HepG2 (cell line): ENCODE results near the gene C22orf39. TPM values are rescaled to one million over a fixed set of nuclear protein-coding genes. Genes with fewer than 3 reads are reported as not detected.

Experiments
- ATAC-seq: fragments of 200-7000 bp; cut with Tn5 transposase; 3 replicates; pipeline ENCODE4 v1.9.1; 2020; ENCODE audit warnings: mild to moderate bottlenecking, moderate library complexity
- BruUV-seq: library from RNA; stranded (reverse); fragments of 400-500 nt; replicated peaks from 2 replicates; lab custom pipeline; 2021; lab: Mats Ljungman, UMichigan
- CTCF ChIA-PET: fragments of 300-600 bp; formaldehyde crosslinking; extraction: SDS; loops from one replicate; lab custom pipeline; 2021; ENCODE audit warnings: low total read pairs, inconsistent platforms, low intra/inter-chr PET ratio; lab: Yijun Ruan, JAX
- POLR2A ChIA-PET: fragments of 350-600 bp; sonication (Branson Sonifier 250); formaldehyde crosslinking; loops from one replicate; lab custom pipeline; 2020; ENCODE audit warnings: antibody characterized with exemption, inconsistent platforms; lab: Yijun Ruan, JAX
- DNase-seq: peaks from one replicate; pipeline ENCODE4 v3.0.0-alpha.2; 2015; ENCODE audit warnings: low spot score
- FAIRE-seq: peaks from 3 replicates; lab custom pipeline; 2011; peaks lifted over from hg19 to GRCh38; lab: Jason Lieb, UNC
- H2AFZ ChIP-seq: one replicate; pipeline ENCODE4 v1.6.1; 2011; ENCODE audit warnings: low read length, inconsistent platforms
- H3K27ac ChIP-seq: fragments of 300-600 bp; 3 replicates; pipeline ENCODE4 v1.8.0; 2011; ENCODE audit warnings: mixed run types, mild to moderate bottlenecking, mixed read lengths, low read length, inconsistent platforms; ENCODE audit not compliant: insufficient read depth; ENCODE audit errors: extremely low read length
- H3K27me3 ChIP-seq, 2 experiments: fragments of 200-600 bp in 1 of 2; 2 replicates in 1 of 2; 3 replicates in 1 of 2; pipeline versions ENCODE4 v1.6.0 to v1.8.0; 2011; ENCODE audit warnings: low read length in 2 of 2, mild to moderate bottlenecking in 2 of 2, moderate library complexity in 2 of 2, inconsistent platforms in 1 of 2; ENCODE audit not compliant: insufficient read depth in 2 of 2, control insufficient read depth in 1 of 2
- H3K36me3 ChIP-seq, 2 experiments: fragments of 200-600 bp in 1 of 2; replicated peaks in 1 of 2; 2 replicates in 1 of 2; 3 replicates in 1 of 2; pipeline versions ENCODE4 v1.5.1 to v1.8.0; 2011; ENCODE audit warnings: low read length in 2 of 2, inconsistent platforms in 1 of 2; ENCODE audit not compliant: insufficient read depth in 2 of 2, control insufficient read depth in 1 of 2
- H3K4me1 ChIP-seq: 2 replicates; pipeline ENCODE4 v1.5.1; 2012; ENCODE audit warnings: low read length, inconsistent platforms; ENCODE audit not compliant: insufficient read depth
- H3K4me2 ChIP-seq: 2 replicates; pipeline ENCODE4 v1.6.0; 2011; ENCODE audit warnings: low read depth, low read length, inconsistent platforms
- H3K4me3 ChIP-seq, 3 experiments: fragments of 200-600 bp in 1 of 3; sonication (generic), shearing (Covaris generic) in 1 of 3; replicated peaks in 1 of 3; 2 replicates each; pipeline ENCODE4 v1.5.1; 2011 to 2016; ENCODE audit warnings: low read length in 3 of 3, inconsistent platforms in 2 of 3, low read depth in 2 of 3, mild to moderate bottlenecking in 2 of 3, control low read depth in 1 of 3, mixed read lengths in 1 of 3; ENCODE audit not compliant: insufficient read depth in 1 of 3
- H3K79me2 ChIP-seq: one replicate; pipeline ENCODE4 v1.6.1; 2011; ENCODE audit warnings: low read length, inconsistent platforms; ENCODE audit not compliant: insufficient read depth
- H3K9ac ChIP-seq: 2 replicates; pipeline ENCODE4 v1.6.0; 2011; ENCODE audit warnings: mild to moderate bottlenecking, low read depth, low read length, inconsistent platforms; ENCODE audit not compliant: insufficient read depth
- H3K9me3 ChIP-seq: 2 replicates; pipeline ENCODE4 v1.5.1; 2012; ENCODE audit warnings: mild to moderate bottlenecking, low read length
- H4K20me1 ChIP-seq: 2 replicates; pipeline ENCODE4 v1.6.0; 2011; ENCODE audit warnings: inconsistent platforms, mild to moderate bottlenecking, low read length, moderate library complexity; ENCODE audit not compliant: insufficient read depth
- POLR2A ChIP-seq, 2 experiments: IDR thresholded peaks; 2 replicates each; pipeline ENCODE4 v1.6.1; 2011; ENCODE audit warnings: low read depth in 2 of 2, low read length in 2 of 2, mild to moderate bottlenecking in 1 of 2, moderate library complexity in 1 of 2; ENCODE audit not compliant: insufficient read depth in 1 of 2
- ZIK1 ChIP-seq: sonication (generic); formaldehyde crosslinking; IDR thresholded peaks from 2 replicates; pipeline ENCODE4 v1.5.0; 2020; ENCODE audit warnings: mild to moderate bottlenecking, low read depth, missing genetic modification reagents, borderline replicate concordance
- ZMAT3 ChIP-seq: sonication (generic); formaldehyde crosslinking; conservative IDR thresholded peaks from 2 replicates; pipeline ENCODE4 v1.7.0; 2021; ENCODE audit warnings: missing genetic modification reagents
- ZMYM4 ChIP-seq: sonication (generic); formaldehyde crosslinking; IDR thresholded peaks from 2 replicates; pipeline ENCODE4 v1.8.1; 2023; ENCODE audit warnings: mild to moderate bottlenecking, missing genetic modification reagents
- ZNF124 ChIP-seq: sonication (generic); formaldehyde crosslinking; IDR thresholded peaks from 2 replicates; pipeline ENCODE4 v1.4.0; 2020; ENCODE audit warnings: missing genetic modification reagents
- ZNF335 ChIP-seq: sonication (generic); formaldehyde crosslinking; IDR thresholded peaks from 2 replicates; pipeline ENCODE4 v1.4.0; 2020; ENCODE audit warnings: missing genetic modification reagents
- ZNF7 ChIP-seq: IDR thresholded peaks from 2 replicates; pipeline ENCODE4 v1.6.1; 2016; ENCODE audit warnings: missing biosample characterization, missing genetic modification reagents
- WGBS: methylation state at CpG from one replicate; pipeline ENCODE4 v1.1.6; 2017; ENCODE audit warnings: low lambda C conversion rate; 5-methylcytosine and 5-hydroxymethylcytosine counted together
- in situ Hi-C: cut with HindIII; loops from 2 replicates; pipeline ENCODE4 v1.10.0; 2017; ENCODE audit warnings: low pct_unique_long_range_greater_than_20kb; ENCODE audit not compliant: extremely low pct_ligation_motif_present
- intact Hi-C: fragments of 100-400 bp; cut with micrococcal nuclease; formaldehyde crosslinking; loops from one replicate; pipeline ENCODE4 v1.10.0; 2022; ENCODE audit not compliant: unreplicated experiment
- polyA plus RNA-seq, 8 experiments: library from polyadenylated mRNA; depleted of rRNA in 3 of 8; stranded (reverse) in 7 of 8; unstranded in 1 of 8; fragments of >200 nt; fragmentation: Illumina TruSeq in 4 of 8; extraction: Trizol in 4 of 8; gene quantifications; 2 replicates each; pipeline versions ENCODE4 v1.2.1 to v1.2.3, GENCODE V29; 2011 to 2016; ENCODE audit warnings: low read depth in 4 of 8, missing spikeins in 1 of 8, mixed read lengths in 1 of 8; ENCODE audit not compliant: insufficient read depth in 1 of 8
- total RNA-seq, 5 experiments: library from RNA; depleted of rRNA; stranded (reverse); fragments of >200 nt; fragmentation: Illumina TruSeq; extraction: Trizol; gene quantifications; 2 replicates each; pipeline ENCODE4 v1.2.3, GENCODE V29; 2016; ENCODE audit warnings: low read depth in 1 of 5
- TF ChIP-seq, protein P1 (sequence below): sonication (generic); formaldehyde crosslinking; IDR thresholded peaks from 2 replicates; pipeline ENCODE4 v1.4.0; 2020; ENCODE audit warnings: mild to moderate bottlenecking, low read depth, missing genetic modification reagents
- TF ChIP-seq, protein P2 (sequence below): sonication (generic); formaldehyde crosslinking; IDR thresholded peaks from 2 replicates; pipeline ENCODE4 v1.9.0; 2021; ENCODE audit warnings: missing genetic modification reagents, borderline replicate concordance

Gene C22orf39
- total and polyA plus RNA-seq, 2 of the 13 experiments (the other 11 are each of a cell fraction or from before 2014, with no cell fraction given), result 23.4 to 26.4 TPM

DNA sequence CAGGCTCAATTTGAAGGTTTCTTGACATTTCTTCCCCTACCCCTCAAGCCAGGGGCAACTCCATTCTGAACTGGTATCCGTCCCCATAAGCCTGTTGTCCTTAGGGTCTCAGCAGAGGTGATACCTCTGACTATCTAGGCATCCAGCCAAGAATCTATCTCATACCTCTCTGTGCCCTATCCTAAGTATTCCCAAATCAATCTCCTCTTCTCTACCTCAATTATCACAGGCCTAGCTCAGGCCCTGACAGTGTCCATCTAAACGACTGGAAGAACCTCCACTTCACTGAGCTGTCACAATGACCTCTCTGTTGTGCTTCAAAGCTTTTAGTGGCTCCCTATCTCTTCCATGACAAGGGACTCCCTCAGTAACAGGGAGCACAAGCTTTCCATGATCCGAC, 42.8 kb downstream of the C22orf39 start:
- H3K27me3 ChIP-seq, result no peaks in the 10 kb centered on the region
- in situ Hi-C loops (no loop called here), intact Hi-C loops (no loop called here)
- 98% methylated on average over 3 of the region's 3 CpGs for WGBS
- no peak overlapping the region for H3K27ac ChIP-seq
- H3K4me1 ChIP-seq, result peaks cover 11% of the 10 kb centered on the region
- no peaks in the 10 kb centered on the region for H4K20me1 ChIP-seq
- CTCF ChIA-PET, result no interaction called here
- POLR2A ChIA-PET, result no interaction called here
- no peak for FAIRE-seq
- H3K4me3 ChIP-seq, result no peak overlapping the region
- TF ChIP-seq POLR2A (IDR thresholded peaks at IDR 0.05; ENCODE audit: insufficient read depth in 1 of 2, low read depth in 2 of 2, low read length in 2 of 2) (no peak), ZNF335 (CRISPR knock-in tag) (no peak)
- TF ChIP-seq, protein P1, sequence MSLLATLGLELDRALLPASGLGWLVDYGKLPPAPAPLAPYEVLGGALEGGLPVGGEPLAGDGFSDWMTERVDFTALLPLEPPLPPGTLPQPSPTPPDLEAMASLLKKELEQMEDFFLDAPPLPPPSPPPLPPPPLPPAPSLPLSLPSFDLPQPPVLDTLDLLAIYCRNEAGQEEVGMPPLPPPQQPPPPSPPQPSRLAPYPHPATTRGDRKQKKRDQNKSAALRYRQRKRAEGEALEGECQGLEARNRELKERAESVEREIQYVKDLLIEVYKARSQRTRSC (CRISPR knock-in tag), result no peak
- TF ChIP-seq, all 625 proteins: peak for 0
- Histone ChIP-seq H3K4me2 (no peak overlapping the region), H3K79me2 (peaks cover 3% of the 10 kb centered on the region), H3K9ac (no peak overlapping the region), H2AFZ (no peak overlapping the region), H3K36me3 (peaks cover 28 to 70% of the 10 kb centered on the region in 2 experiments; a peak in 4 of 5 replicates), H3K9me3 (no peaks in the 10 kb centered on the region)
- BruUV-seq, result no TSS peak
- ATAC-seq (no peak), DNase-seq (no peak)

DNA sequence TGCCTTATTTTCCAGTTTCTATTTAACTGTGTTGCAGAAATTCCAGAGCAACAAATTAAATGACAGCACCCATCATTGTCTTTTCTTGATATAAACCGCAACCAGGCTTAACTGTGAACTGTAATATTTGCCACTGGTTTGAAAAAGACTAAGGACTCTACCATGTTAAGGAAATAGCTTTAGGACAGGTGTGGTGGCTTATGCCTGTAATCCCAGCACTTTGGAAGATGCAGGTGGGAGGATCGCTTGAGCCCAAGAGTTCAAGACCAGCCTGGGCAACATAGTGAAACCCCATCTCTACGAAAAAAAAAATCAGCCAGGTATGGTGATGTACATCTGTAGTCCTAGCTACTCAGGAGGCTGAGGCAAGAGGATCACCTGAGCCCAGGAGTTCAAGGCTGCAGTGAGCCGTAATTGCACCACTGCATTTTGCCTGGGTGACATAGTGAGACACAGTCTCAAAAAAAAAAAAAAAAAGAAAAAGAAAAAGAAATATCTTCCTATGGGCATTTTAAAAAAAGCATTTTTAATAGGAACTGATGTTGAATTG, 44.8 kb downstream of the C22orf39 start:
- no peaks in the 10 kb centered on the region for H3K27me3 ChIP-seq
- no peak for DNase-seq

More for the DNA sequence above, 44.8 kb downstream of the C22orf39 start:
- peaks cover 24 to 66% of the 10 kb centered on the region in 2 experiments; a peak in 4 of 5 replicates for H3K36me3 ChIP-seq
- TF ChIP-seq, protein P2, sequence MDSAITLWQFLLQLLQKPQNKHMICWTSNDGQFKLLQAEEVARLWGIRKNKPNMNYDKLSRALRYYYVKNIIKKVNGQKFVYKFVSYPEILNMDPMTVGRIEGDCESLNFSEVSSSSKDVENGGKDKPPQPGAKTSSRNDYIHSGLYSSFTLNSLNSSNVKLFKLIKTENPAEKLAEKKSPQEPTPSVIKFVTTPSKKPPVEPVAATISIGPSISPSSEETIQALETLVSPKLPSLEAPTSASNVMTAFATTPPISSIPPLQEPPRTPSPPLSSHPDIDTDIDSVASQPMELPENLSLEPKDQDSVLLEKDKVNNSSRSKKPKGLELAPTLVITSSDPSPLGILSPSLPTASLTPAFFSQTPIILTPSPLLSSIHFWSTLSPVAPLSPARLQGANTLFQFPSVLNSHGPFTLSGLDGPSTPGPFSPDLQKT (CRISPR knock-in tag), result no peak
- no peak for TF ChIP-seq ZNF124 (CRISPR knock-in tag)
- no peak for TF ChIP-seq ZMAT3
- no peak for TF ChIP-seq ZNF7
- TF ChIP-seq ZMYM4 (CRISPR knock-in tag), result no peak
- no peak for TF ChIP-seq ZIK1 (CRISPR knock-in tag)
- TF ChIP-seq, all 625 proteins: peak for 0
- H3K4me3 ChIP-seq, result no peak overlapping the region
- BruUV-seq, result no TSS peak
- H3K4me1 ChIP-seq, result peaks cover 11% of the 10 kb centered on the region
- no peak overlapping the region for H2AFZ ChIP-seq
- no peak for ATAC-seq
- H3K9ac ChIP-seq, result no peak overlapping the region
- POLR2A ChIA-PET, result no interaction called here
- in situ Hi-C loops, result no loop called here
- CTCF ChIA-PET, result no interaction called here
- no peak overlapping the region for H3K27ac ChIP-seq
- intact Hi-C loops, result no loop called here
- FAIRE-seq, result no peak
- H3K9me3 ChIP-seq, result no peaks in the 10 kb centered on the region
- no peaks in the 10 kb centered on the region for H4K20me1 ChIP-seq
- WGBS, result 98% methylated on average over 4 of the region's 4 CpGs
- H3K79me2 ChIP-seq, result no peaks in the 10 kb centered on the region
- no peak overlapping the region for H3K4me2 ChIP-seq
